Frontal cortex (tissue), 4 donors: ENCODE measurements around the gene NPBWR2. TPM values are rescaled to one million over a fixed set of nuclear protein-coding genes. Genes with fewer than 3 reads are reported as not detected.

ENCODE experiments used
- DNase-seq, 2 donors: peaks; one replicate each; pipeline ENCODE4 v3.0.0; 2012; ENCODE audit warnings: low spot score in 2 of 2
- FAIRE-seq: peaks from 2 replicates; lab custom pipeline; 2012; peaks lifted over from hg19 to GRCh38; lab: Jason Lieb, UNC
- total RNA-seq: library from RNA; depleted of rRNA; stranded (reverse); fragments of >200 nt; gene quantifications from one replicate; pipeline ENCODE4 v1.2.3, GENCODE V29; 2014
- donor health status: control.
- donor health status: control.
- donor health status: control.

Gene NPBWR2
- total RNA-seq, 1 donor from 2014 or later, result 0.41 TPM

DNA sequence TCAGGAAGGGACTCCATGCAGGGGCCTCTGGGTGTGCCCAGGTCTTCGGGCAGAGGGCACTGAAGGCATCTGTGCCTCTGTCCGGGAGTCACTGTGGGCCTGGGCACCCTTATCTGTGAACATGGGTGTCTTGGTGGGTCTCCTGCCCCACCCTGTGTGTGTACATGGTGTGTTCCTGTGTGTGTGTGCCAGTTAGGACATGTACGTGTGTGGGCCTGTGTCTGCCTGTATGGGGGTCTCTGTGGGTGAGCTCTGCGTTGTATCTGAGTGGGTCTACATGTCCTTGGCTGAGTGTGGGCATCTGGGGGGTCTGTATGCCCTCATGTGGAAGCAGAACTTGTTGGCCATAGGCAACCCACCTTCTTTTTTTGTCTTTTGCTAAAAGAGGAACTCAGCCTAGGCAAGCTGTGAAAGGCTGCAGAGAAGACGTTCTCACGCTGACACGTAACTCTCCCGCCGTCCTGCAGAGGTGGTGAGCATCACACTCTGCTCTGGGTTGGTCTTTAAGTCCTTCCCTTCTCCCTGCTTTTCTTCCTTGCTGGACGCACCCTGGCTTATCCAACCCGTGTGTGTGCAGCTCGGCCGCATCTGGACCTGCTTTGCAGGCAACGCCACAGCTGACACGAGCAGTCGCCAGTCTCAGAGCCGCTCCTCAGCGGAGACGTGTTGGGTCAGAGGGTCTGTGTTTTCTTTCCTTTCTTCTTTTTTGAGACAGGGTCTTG is 532 bp upstream of the NPBWR2 start:
- DNase-seq, result no peak
- no peak for FAIRE-seq

DNA sequence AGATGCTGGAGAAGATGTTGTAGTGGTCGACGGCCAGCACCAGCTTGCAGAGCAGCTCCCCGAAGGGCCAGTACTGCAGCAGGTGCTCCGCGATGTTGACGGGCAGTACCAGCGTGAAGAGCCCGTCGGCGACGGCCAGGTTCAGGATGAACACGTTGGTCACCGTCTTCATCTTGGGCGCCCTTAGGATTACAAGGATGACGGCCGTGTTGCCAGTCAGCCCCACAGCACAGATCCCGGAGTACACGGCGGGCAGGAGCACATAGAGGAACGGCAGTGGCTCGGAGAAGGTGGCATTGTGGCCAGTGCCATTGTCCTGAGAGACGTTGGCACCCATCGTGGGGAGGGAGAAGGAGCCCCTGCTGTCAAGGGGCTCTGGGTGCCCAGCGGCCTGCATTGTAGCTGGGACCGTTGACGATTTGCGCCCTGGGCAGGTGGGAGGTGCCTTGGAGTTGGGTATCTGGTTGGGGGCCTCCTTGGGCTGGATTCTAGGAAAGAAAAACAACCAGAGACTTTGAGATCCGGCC is 867 bp downstream of the NPBWR2 start:
- no peak for DNase-seq
- no peak for FAIRE-seq

DNA sequence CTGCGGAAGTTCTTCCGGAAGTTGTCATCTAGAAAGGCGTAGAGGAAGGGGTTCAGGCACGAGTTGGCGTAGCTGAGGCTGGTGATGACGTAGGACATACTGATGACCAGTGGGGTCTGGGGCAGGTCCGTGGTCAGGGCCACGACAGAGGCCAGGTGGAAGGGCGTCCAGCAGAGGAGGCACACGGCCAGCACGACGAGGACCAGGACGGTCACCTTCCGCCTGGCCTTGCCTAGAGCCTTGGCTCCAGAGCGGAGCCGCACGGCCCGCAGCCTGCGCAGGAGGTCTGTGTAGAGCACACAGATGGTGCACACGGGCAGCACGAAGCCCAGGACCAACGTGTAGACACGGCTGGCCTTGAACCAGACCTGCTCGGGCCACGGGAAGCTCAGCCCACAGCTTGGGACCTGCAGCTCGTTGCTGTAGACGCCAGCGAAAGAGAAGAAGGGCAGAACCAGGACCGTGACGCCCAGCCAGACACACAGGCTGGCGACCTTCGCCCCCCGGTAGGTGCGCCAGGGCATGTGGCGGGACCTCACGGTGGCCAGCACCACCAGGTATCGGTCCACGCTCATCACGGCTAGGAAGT is 1.4 kb downstream of the NPBWR2 start:
- DNase-seq (no peak), FAIRE-seq (no peak)

DNA sequence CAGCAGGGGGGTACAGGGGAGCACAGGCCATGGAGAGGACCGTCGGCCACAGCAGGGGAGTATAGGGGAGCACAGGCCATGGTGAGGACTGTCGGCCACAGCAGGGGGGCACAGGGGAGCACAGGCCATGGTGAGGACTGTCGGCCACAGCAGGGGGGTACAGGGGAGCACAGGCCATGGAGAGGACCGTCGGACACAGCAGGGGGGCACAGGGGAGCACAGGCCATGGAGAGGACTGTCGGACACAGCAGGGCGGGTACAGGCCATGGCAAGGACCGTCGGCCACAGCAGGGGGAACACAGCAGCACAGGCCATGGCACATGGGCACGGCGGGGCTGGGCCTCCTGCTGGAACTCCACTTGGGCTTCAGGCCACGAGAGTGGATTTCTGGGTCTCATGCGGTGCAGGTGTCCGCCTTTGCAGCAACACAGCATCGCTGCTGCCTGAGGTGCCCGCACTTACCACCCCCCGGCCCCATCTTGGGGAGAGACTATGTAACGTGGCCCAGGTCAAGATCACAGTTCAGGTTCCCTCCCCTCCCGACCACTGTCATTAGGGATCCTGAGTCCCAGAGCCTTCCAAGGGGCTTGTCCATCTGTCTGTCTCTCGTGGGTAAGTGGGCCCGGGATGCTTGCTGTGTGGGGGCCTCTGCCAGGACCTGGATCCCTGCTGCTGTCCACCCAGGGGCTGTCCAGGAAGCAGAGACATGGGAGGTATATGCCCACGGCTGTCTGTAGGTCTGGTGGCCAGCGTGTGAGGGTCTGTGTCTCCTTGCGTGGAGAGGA is 2.5 kb downstream of the NPBWR2 start:
- DNase-seq (no peak), FAIRE-seq (no peak)

DNA sequence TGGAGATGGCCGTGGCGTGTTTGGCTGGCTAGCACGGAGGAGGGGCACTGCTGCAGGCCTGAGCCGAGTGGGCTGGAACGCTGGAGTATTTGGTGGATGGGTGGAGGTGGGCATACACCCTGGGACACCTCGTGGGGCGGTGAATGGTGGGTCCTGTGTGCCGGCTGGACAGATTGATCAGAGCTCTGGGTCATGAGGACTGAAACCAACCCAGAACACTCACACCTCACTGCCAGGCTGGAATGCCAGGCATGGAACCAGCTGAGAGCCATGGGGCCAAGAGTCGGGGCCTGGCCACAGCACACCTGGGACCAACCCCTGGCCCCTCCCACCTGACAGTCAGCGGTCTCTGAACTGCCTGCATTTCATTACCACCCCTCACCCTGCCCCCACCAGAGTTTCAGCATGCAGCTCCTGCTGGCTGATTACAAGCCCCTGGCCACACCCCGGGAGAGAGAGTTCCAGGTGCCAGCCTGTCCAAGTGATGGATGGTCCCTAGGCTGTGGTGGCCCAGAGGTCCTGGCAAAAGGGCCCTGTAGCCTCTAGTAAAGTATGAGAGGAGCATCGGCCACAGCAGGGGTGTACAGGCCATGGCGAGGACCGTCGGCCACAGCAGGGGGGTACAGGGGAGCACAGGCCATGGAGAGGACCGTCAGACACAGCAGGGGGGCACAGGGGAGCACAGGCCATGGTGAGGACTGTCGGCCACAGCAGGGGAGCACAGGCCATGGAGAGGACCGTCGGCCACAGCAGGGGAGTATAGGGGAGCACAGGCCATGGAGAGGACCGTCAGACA is 3.3 kb downstream of the NPBWR2 start:
- FAIRE-seq, result no peak
- DNase-seq, result no peak

DNA sequence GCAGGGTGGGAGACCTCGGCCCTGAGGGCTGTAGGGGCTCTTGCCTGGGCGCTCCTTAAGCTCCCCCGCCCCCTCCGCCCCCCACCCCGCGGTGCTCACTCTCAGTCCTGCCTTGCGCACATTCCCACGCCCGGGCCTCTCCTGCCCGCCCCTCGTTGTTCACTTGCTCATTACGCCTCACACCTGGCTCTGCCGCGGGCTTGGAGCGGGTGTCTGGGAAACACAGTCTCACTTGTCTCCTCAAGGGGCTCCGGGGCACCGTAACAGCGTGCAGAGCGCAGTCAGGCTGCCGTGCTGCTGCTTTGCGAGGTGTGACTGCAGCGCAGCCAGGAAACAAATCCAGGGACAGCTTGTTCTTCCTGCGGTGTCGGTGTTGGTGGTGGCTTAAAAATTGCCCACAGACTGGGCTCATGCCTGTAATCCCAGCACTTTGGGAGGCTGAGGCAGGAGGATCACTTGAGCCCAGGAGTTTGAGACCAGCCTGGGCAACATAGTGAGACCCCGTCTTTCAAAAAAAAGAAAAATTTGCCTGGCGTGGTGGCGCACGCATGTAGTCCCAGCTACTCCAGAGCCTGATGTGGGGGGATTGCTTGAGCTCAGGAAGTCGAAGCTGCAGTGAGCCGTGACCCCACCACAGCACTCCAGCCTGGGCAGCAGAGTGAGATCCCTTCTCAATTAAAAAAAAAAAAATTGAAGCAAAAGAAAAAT is 4.6 kb downstream of the NPBWR2 start:
- FAIRE-seq, result no peak
- no peak for DNase-seq

DNA sequence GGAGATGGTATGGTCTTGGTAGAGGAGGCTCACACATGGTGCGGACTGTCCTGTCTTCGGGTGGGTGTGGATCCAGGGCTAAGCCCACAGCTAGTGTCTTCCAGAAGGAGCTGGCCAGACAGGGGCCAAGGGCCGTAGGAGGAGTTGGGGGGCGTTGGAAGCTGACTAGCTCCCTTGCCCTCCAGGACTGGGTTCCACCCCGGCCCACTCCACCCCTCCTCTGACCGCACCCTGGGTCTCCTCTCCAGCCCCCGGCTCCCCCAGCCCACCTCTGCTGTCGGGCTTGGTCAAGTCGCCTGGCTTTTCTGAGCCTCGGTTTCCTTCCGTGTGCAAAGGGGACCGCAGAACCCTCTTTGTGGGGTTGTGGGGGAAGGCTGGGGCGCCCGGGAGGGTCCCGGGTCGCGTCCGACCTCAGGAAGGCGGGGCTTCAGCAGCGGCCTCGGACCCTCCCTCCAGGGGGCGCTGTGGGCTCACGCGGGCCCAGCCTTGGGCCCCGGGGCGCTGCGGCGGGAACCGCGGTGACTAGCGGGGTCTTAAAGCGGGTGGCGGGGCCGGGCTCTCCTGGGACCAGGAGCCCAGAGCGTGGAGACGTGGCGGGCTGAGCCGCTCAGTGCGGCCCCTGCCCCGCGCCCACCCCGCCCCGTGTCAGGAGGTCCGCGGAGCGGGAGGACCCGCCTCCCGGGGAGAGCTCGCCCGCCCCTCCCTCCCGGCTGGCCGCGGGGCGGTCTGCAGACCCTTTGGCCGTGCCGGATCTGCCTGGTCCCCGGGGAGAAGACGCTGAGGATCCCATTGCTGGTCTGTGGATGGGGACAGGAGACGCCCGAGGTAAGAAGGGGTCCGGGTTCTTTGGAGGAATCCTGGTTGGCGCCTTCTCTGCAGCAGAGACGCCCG is 5.4 kb downstream of the NPBWR2 start:
- DNase-seq (peak in 1 of 2 donors; percentile 53), FAIRE-seq (no peak)

DNA sequence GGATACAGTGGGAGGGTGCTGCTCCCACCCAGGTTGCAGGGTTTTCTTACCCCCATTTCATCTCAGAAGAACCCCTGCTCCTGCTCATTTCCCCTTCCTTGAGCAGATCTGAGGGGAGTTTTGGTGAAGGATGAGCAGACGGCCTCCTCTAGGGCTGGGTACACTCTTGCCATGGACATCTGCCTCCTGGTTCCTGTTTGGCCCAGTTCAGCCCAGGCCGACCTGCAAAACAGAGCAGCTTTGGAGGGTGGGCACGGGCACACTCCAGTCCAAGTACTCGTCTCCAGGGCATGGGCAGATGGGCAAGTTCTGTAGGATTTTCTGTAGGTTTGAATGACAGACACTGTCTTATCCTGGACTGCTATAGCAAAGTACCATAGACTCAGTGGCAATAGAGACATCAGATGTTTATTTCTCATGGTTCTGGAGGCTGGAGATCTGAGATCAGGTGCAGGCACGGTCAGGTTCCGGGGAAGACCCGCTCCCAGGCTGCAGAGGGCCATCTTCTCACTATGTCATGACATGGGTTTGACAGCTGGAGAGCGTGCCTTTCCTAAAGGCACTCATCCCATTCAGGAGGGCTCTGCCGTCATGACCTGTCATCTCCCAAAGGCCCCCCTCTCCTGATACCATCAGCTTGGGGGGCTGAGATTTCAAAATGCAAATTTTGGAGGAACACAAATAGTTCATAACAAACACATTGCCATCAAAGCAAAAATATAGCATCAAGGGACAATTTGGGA is 6.2 kb downstream of the NPBWR2 start:
- FAIRE-seq (no peak), DNase-seq (no peak)

DNA sequence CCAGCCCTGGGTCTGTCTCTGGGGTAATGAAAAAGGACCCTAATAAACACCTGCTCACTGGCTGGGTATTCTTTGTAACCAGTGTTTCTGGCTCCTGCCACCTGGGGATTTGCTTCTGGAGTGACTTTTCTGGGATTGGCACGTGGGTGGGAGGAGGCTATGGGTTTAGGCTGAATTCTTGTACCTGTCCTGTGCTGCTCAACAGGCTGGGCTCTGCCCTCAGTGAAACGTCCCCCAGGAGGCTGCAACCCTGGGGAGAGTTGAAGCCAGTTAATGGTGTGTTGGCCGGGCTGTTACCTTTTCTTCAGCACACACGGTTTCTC is 6.8 kb downstream of the NPBWR2 start:
- DNase-seq, result no peak
- FAIRE-seq, result no peak

DNA sequence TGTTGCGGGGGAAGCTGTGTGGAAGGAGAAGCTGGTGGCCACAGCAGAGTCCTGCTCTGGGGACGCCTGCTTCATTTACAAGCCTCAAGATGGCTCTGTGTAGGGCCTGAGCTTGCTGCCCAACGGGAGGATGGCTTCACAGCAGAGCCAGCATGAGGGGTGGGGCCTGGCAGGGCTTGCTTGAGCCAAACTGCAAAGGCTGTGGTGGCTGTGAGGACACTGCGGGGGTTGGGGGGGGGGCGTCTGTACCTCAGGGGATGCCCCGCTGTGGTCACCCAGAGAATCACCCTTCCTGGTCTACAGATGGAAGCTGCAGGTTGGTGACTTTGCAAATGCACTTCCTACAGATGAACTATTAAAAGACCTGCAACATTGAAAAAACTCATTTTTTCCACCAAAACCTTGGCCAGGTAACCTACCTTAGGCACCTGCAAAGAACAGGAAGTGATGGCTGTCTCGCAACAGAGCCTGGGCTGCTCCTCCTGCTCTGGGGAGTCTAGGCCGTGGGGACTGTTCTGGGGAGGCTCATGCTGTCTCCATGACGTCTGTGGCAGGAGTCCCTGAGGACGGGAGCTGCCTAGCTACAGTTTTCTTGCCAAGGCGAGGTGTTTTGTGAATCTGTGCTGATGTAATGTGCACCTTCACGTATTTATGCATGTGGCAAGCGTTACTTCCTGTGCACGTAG is 7.3 kb downstream of the NPBWR2 start:
- no peak for FAIRE-seq
- no peak for DNase-seq

DNA sequence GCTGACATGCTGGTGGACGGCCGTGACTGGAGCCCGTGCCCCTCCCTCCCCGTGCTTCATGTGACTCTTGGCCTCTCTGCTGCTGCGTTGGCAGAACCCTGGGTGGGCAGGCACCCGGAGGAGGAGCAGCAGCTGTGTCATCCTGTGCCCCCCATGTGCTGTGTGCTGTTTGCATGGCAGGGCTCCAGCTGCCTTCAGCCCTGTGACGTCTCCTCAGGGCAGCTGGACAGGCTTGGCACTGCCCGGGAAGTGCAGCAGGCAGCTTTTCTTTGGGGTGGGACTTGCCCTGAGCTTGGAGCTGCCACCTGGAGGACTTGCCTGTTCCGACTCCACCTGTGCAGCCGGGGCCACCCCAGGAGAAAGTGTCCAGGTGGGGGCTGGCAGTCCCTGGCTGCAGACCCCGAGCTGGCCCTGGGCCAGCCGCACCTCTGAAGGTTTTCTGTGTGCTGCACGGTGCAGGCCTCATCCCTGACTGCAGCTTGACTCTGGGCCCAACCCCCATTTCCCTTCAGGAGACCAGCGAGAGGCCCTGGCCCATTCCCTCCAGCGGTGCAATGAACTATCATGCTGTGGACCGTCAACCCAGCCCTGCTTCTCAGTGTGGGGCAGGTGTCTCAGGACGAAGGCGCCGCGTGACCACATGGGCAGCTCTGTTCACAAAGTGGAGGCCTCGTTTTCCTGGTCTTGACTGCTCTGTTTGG is 8.1 kb downstream of the NPBWR2 start:
- no peak for FAIRE-seq
- peak in 1 of 2 donors; percentile 46 for DNase-seq

DNA sequence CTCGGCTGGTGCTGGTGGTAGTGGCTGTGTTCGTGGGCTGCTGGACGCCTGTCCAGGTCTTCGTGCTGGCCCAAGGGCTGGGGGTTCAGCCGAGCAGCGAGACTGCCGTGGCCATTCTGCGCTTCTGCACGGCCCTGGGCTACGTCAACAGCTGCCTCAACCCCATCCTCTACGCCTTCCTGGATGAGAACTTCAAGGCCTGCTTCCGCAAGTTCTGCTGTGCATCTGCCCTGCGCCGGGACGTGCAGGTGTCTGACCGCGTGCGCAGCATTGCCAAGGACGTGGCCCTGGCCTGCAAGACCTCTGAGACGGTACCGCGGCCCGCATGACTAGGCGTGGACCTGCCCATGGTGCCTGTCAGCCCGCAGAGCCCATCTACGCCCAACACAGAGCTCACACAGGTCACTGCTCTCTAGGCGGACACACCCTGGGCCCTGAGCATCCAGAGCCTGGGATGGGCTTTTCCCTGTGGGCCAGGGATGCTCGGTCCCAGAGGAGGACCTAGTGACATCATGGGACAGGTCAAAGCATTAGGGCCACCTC is 8.8 kb downstream of the NPBWR2 start:
- no peak for FAIRE-seq
- no peak for DNase-seq

DNA sequence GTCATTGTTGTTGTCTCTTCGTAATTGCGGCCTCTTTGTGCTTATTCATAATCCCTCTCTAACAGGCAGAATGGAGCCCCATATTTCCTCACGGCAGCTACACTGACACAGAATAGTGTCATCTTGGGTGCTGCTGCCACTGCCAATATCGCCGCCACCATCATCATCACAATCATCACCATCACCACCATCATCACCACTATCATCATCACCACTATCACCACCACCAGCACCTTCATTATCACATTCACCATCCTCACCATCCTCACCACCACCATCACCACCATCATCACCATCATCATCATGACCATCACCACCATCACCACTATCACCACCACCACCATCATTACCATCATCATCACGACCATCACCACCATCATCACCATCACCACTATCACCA is 10.8 kb downstream of the NPBWR2 start:
- DNase-seq (no peak), FAIRE-seq (no peak)

DNA sequence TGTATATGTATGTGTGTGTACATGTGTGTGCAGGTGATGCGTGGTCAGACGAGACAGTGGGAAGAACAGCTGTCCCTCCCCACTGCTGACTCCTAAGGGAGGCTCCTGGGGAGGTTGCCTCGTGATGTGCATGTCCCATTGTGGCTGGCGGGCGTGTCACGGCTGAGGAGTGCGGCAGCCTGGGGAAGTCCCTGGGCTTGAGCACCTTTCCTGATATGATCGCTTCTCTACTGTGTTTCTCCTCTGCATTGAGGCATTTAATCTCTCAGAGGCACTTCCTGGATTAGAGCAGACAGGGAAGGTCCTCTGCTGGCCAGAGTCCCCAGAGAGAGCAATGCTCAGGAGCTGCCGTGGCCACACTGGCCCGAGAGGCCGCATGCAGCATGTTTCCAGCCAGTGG is 11.4 kb downstream of the NPBWR2 start:
- FAIRE-seq, result no peak

DNA sequence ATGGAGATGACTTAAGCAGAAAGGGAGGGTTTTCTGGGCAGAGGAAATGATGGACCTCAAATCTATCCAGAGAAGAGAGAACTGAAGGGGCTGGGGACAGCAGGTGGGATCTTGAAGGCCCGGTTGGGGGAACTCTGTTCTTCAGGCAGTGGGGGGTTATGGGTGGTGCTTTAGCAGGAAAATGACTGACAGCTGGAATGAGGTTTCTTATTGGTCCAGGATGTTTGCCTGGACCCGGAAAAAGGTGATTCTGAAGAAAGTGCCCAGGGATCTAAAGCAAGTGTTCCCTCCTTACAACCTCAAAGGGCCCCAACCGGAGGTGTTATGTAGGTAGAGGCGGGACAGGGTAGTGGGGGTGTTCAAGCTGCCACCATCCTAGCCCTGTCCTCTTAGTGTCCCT is 11.9 kb downstream of the NPBWR2 start:
- FAIRE-seq (no peak), DNase-seq (no peak)

More for the DNA sequence above, 11.4 kb downstream of the NPBWR2 start:
- DNase-seq, result no peak

DNA sequence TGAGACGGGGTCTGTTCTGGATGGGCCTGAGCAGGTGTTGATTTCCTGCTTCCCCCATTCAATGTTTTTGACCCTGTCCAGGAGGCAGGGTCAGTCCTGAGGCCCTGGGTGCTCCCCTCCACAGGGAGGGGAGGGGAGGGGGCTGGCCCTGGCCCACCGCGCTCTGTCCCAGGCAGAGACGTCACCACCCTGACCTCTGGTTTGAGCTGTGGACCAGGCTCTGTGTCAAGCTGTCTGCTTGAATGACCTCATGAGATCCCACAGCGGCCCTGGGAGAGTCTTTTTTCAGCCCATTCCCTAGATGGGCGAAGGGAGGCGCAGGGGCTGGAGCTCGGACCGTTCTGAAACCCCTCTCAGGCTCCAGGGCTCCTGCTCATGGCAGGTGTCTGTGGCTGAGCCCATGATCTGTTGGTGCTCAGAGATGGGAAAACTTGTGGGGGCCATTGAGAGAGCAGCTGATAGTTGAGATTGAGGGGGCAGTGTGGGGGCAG is 14.3 kb downstream of the NPBWR2 start:
- FAIRE-seq, result no peak

More for the DNA sequence above, 14.3 kb downstream of the NPBWR2 start:
- DNase-seq, result no peak
